ENCODE data around the gene CMIP.
A peak's percentile ranks its signal among the peaks of the same experiment; 100 is the strongest.
"Not testable (repeated sequence)": the region's sequence is repeated elsewhere in the genome, so short reads cannot be mapped to it uniquely, and the experiment has no call there.

Gene CMIP

DNA sequence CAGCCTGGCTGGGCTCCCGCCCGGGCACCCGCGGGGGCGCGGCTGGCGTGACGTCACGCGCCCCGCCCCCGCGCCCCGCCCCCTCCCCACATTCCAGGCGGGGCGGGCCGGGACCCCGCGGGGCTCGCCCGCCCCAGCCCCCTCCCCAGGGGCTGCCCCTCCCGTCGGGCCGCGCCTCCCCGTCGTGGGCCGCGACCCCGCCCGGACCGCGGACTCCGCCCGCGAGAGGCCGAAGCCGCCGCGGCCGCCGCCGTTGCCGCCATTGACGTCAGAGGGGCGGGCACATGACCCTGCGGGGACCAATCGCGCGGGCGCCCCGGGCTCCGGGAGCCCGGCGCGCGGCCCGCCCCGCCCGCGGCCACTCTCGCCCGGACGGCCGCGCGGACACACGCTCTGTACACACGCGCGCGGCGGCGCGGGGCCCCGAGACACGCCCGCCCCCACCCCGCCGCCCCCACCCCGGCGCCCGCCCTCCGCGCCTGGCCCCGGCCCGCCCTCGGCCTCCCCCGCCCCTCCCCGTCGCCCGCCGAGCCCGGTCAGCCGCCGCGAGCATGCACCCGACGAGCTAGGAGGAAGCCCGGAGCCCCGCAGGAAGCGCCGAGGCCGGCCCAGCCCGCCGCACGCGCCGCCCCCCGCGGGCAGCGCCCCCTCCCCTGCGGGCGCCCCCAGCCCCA lies at the start of gene CMIP:
TSS of gene CMIP (plus strand) at position 361 of the 674 bp plus-strand sequence.
- DNase-seq: peak; percentile 51

GRCh38 chr16:81394966-81395655 lies 49.5 kb upstream of the CMIP start:
- DNase-seq: no peak

- no peak for DNase-seq
Observed at GRCh38 chr16:81397058-81397878, 47.3 kb upstream of the CMIP start.

- no peak for DNase-seq
Observed at GRCh38 chr16:81397879-81398520, 46.6 kb upstream of the CMIP start.

- no peak for DNase-seq
Observed at GRCh38 chr16:81399909-81400308, 44.7 kb upstream of the CMIP start.

GRCh38 chr16:81401035-81401950 lies 43.3 kb upstream of the CMIP start:
- DNase-seq: no peak

DNA sequence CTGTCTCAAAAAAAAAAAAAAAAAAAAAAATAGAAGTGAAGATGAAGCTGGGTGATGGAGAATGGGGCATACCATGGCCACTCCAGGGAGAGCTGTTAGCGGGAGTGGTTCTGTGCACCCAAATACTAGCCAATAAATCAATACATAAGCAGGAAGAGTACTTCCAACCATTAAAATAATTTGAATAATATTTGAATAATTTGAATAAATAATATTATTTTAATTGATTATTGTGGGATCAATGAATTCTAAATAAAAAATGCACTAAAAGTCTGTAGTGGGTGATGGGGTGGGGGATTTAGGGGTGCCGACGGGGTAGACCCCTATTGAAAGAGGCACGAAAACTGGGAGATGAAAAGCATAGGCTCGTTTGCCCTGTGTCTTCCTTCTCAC lies 41.4 kb upstream of the CMIP start:
- DNase-seq: no peak

- DNase-seq: peak; percentile 63
Observed at GRCh38 chr16:81403601-81404391, 40.8 kb upstream of the CMIP start.

GRCh38 chr16:81405002-81405401 lies 39.6 kb upstream of the CMIP start:
- DNase-seq: not testable (repeated sequence)

GRCh38 chr16:81405702-81406113 lies 38.9 kb upstream of the CMIP start:
- DNase-seq: no peak

DNA sequence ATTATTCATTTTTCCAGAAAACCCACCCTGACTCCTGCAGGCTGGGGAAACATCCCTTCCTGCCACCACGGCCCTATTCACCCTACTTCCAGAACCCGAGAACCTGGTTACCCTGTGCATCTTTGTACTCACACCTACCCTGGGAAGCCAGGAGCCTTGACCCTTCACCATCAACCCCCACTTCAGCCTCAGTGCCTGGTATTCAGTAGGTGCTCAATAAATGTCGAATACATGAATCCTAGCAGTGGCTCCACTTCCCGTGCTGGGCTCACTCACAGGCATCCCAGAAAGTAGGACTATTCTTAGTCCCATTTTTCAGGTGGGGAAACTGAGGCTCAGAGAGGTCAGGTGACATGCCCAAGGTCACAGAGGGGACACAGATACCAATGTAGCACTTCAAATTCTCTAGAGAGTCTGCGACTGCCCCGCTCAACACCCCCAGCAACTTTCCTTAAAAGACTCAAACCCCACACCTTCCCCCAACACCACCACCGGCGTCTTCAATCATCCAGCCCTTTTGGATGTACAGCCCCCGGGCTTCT lies 36.1 kb upstream of the CMIP start:
- no peak for DNase-seq

- peak; percentile 76 for DNase-seq
Observed at GRCh38 chr16:81409016-81409556, 35.5 kb upstream of the CMIP start.

GRCh38 chr16:81410643-81411293 lies 33.8 kb upstream of the CMIP start:
- DNase-seq: peak; percentile 17

DNA sequence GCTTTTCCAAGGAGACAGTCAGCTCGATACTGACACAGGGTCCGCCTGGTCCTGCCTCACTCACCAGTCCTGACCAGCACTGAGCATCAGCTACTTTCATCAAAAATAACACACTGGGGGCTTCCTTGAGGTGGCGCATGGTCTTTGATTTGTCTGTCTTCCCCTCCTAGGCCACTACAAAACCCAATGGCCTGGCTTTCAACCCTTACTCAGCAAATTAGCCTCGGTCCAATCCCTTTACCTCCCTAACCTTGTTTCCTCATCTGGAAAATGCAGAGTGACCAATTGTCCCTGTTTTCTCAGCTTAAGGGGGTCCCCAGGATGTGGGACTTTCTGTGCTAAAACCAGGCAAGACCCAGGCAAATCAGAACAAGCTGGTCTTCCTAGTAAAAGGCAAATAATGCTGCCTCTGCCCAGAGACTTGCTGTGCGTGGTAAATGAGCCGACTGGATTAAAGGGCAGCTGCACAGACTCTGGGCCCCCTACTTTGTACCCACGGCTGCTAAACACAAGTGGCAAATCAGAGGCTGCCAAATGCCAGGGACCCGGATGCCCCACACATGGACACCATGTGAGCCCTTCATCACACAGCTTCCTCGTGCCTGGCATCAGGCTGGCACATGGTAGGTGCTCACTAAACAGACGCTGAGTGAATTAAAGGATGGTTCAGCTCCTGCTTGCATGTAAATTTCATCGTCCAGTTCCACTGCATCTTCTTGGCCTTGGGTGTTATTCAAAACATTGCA lies 31.2 kb upstream of the CMIP start:
- DNase-seq: no peak

GRCh38 chr16:81415751-81416150 lies 28.9 kb upstream of the CMIP start:
- no peak for DNase-seq

DNA sequence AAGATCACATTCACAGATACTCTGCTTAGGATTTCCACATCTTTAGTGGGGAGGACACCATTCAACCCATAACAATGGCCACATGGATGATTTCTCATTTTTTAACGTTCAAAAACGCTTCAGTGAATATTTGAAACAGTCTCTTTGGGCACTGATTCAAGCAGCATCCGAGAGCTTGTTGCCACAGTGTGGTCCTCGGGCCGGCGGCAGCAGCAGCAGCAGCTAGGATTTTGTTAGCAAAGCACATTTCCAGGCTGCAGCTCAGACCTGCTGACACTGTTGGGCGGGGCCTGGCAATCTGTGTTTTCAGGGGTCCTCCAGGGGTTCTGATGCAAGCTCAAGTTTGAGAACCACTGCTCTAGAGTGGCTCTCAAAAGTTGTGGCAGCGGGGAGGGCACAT lies 27.9 kb upstream of the CMIP start:
- no peak for DNase-seq

DNA sequence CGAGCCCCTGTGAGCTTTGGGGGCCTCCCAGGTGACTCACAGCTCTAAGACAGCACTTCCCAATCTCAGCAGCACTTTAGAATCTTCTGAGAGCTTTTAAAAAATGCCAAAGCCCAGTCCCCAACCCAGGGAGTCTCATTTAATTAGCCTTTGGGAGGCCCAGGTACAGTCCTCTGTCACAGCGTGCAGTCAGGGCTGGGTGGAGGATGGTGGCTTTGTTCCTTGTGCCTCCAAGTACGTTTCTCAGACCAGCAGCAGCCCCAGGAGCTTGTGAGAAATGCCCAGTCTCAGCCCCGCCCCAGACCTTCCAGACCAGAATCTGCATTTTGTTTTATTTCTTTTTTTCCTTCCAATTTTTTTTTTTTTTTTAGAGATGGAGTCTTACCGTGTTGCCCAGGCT lies 27.4 kb upstream of the CMIP start:
- DNase-seq: no peak

- no peak for DNase-seq
Observed at GRCh38 chr16:81419806-81420205, 24.8 kb upstream of the CMIP start.

DNA sequence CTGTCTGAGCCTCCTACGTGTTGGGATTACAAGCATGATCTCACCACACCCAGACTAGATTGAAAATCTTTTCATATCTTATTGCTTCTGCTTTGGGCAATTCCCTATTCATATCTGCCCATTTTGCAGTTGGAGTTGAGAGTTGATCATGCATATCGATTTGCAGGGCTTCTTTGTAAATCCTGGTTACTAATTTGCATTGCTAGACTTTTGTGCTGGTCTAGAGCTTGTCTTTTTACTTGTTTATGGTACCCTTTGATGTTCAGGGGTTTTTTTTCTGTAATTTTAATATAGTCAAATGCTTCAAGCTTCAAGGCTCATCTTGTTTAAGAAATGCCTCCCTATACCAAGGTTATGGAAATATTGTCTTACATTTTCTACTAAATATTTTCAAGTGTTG lies 23.5 kb upstream of the CMIP start:
- DNase-seq: no peak
